Measurements from ENCODE around the gene MORC4. TPM values are rescaled to one million over a fixed set of nuclear protein-coding genes. Genes with fewer than 3 reads are reported as not detected.
A peak's percentile ranks its signal among the peaks of the same experiment; 100 is the strongest.

The MORC4 gene
- total RNA-seq, 3 donors from 2014 or later = 17.3 to 19.7 (median 18.2) TPM

DNA sequence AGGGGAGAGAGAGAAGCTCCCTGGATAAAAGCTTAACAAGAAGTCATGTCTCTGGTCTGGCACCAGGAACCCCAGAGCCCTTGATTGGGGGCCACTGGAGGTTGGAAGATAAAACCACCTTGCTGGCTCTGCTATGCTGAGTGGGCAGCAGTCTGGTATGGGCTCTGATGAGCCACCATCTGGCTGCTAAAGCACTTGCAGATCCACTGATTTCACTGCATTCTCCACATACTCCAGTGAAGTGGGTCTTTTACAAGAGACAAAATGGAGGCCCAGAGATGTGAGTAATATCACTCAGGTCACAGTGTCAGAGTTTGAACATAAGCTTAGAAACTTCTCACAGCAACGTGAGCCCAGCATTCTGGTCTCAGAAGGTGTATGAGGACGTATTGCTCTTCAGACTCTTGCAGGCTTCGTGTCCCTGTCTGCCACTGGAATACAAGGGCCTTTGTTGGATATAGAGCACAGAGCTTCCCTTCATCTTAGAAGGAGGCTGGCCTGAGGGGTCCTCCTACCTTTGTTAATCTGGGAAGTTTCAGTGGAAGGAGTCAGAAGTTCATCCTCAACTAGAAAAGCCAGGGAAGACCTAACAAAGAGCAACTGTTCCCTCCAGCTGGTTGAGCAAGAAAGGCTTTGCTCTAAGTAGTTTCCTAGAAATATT lies 68.1 kb downstream of the MORC4 start:
- peak overlapping the region in 1 of 2 donors; percentile 48 for H3K27ac ChIP-seq
- no peak overlapping the region for H3K4me3 ChIP-seq
- peaks cover 0 to 40% of the 10 kb centered on the region in 2 donors for H3K27me3 ChIP-seq
- TF ChIP-seq, protein P1, sequence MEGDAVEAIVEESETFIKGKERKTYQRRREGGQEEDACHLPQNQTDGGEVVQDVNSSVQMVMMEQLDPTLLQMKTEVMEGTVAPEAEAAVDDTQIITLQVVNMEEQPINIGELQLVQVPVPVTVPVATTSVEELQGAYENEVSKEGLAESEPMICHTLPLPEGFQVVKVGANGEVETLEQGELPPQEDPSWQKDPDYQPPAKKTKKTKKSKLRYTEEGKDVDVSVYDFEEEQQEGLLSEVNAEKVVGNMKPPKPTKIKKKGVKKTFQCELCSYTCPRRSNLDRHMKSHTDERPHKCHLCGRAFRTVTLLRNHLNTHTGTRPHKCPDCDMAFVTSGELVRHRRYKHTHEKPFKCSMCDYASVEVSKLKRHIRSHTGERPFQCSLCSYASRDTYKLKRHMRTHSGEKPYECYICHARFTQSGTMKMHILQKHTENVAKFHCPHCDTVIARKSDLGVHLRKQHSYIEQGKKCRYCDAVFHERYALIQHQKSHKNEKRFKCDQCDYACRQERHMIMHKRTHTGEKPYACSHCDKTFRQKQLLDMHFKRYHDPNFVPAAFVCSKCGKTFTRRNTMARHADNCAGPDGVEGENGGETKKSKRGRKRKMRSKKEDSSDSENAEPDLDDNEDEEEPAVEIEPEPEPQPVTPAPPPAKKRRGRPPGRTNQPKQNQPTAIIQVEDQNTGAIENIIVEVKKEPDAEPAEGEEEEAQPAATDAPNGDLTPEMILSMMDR (IDR thresholded peaks at IDR 0.05) = no peak
- TF ChIP-seq POLR2AphosphoS5 (IDR thresholded peaks at IDR 0.05) = no peak
- TF ChIP-seq POLR2A (IDR thresholded peaks at IDR 0.05) = no peak
- no peak for DNase-seq (ENCODE audit: low spot score in 2 of 2)
- no peaks in the 10 kb centered on the region for H3K4me1 ChIP-seq
- intact Hi-C loops (cut with DNase I; ENCODE audit: low total_unique reads) = no loop called here
- H3K9me3 ChIP-seq = no peaks in the 10 kb centered on the region
- no peaks in the 10 kb centered on the region for H3K36me3 ChIP-seq

DNA sequence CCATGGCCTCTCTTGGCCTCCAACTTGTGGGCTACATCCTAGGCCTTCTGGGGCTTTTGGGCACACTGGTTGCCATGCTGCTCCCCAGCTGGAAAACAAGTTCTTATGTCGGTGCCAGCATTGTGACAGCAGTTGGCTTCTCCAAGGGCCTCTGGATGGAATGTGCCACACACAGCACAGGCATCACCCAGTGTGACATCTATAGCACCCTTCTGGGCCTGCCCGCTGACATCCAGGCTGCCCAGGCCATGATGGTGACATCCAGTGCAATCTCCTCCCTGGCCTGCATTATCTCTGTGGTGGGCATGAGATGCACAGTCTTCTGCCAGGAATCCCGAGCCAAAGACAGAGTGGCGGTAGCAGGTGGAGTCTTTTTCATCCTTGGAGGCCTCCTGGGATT lies 71.8 kb downstream of the MORC4 start:
- H3K4me3 ChIP-seq = no peak overlapping the region
- TF ChIP-seq POLR2AphosphoS5 (IDR thresholded peaks at IDR 0.05) (no peak), POLR2A (IDR thresholded peaks at IDR 0.05) (no peak)
- TF ChIP-seq, protein P1 (IDR thresholded peaks at IDR 0.05) = no peak
- H3K36me3 ChIP-seq = no peaks in the 10 kb centered on the region
- peaks cover 0 to 45% of the 10 kb centered on the region in 2 donors for H3K27me3 ChIP-seq
- H3K4me1 ChIP-seq = no peaks in the 10 kb centered on the region
- no peak for DNase-seq (ENCODE audit: low spot score in 2 of 2)
- intact Hi-C loops (cut with DNase I; ENCODE audit: low total_unique reads) = no loop called here
- no peak overlapping the region for H3K27ac ChIP-seq
- H3K9me3 ChIP-seq = no peaks in the 10 kb centered on the region

DNA sequence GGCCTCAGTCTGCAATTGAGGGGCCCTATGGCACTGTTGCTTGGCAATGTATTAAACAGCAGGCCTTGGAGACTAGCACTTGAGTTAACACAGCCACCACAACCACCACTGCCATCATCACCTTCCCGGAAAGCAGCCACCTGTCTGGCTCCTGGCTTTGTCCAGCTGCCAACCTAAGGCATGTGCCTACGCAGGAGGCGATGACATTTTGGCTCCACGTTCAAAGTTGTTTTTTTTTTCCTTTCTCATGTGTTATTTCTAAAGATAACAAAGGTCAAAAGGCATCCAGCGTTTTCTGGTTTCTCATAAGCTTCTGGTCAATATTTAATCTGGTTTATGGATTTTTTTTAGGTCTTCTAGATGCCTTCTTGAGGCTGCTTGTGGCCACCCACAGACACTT lies 72.3 kb downstream of the MORC4 start:
- TF ChIP-seq POLR2A (IDR thresholded peaks at IDR 0.05) (no peak), POLR2AphosphoS5 (IDR thresholded peaks at IDR 0.05) (no peak)
- TF ChIP-seq, protein P1 (IDR thresholded peaks at IDR 0.05) = no peak
- no peaks in the 10 kb centered on the region for H3K9me3 ChIP-seq
- no peaks in the 10 kb centered on the region for H3K36me3 ChIP-seq
- no peak for DNase-seq (ENCODE audit: low spot score in 2 of 2)
- peaks cover 0 to 44% of the 10 kb centered on the region in 2 donors for H3K27me3 ChIP-seq
- no peak overlapping the region for H3K4me3 ChIP-seq
- no peak overlapping the region for H3K27ac ChIP-seq
- no peaks in the 10 kb centered on the region for H3K4me1 ChIP-seq
- intact Hi-C loops (cut with DNase I; ENCODE audit: low total_unique reads) = no loop called here

DNA sequence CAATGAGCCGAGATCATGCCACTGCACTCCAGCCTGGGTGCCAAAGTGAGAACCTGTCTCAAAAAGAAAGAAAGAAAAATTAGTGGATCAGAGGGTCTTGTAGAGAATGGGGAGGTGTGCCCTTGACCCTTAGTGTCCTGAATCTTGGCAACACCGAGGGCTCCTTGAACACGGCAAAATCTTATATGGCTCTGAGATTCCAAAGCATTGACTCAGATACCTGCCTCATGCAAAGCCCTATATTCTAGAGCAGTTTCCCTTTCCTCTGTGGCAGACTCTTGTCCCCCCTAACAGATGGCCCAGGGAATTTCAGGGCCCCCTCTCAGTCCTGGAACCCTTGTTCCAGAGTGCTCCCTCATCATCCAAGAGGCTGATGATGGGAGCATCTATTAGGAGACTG lies 73.0 kb downstream of the MORC4 start:
- H3K4me3 ChIP-seq = no peak overlapping the region
- DNase-seq (ENCODE audit: low spot score in 2 of 2) = no peak
- no peaks in the 10 kb centered on the region for H3K4me1 ChIP-seq
- H3K36me3 ChIP-seq = no peaks in the 10 kb centered on the region
- TF ChIP-seq POLR2AphosphoS5 (IDR thresholded peaks at IDR 0.05) = no peak
- TF ChIP-seq, protein P1 (IDR thresholded peaks at IDR 0.05) = no peak
- no peak overlapping the region for H3K27ac ChIP-seq
- intact Hi-C loops (cut with DNase I; ENCODE audit: low total_unique reads) = no loop called here
- H3K27me3 ChIP-seq = peaks cover 0 to 47% of the 10 kb centered on the region in 2 donors
- no peaks in the 10 kb centered on the region for H3K9me3 ChIP-seq

DNA sequence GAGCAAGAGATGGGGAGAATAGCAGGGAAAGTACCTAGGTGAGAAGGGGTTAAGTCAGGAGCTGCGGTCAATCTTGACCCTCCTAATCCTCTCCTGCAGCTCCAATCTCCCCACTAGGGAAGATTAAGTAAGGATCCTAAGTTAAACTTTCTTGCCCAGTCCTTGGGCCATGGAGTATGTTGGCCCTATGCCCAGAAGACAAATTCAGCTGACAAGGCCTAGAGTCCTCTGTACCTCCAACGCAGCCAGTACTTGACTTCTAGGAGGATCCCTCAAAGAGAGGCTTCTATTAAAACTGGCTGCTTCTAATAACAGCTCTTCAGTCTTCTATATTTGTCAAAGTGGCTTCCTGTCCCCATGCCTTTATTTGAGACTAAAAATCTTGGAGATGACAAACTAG lies 78.4 kb downstream of the MORC4 start:
- TF ChIP-seq, protein P1 (IDR thresholded peaks at IDR 0.05) = no peak
- TF ChIP-seq POLR2AphosphoS5 (IDR thresholded peaks at IDR 0.05) (no peak), POLR2A (IDR thresholded peaks at IDR 0.05) (no peak)
- Histone ChIP-seq H3K9me3 (no peaks in the 10 kb centered on the region), H3K27ac (no peak overlapping the region), H3K4me3 (no peak overlapping the region), H3K27me3 (peaks cover 0 to 63% of the 10 kb centered on the region in 2 donors), H3K4me1 (no peaks in the 10 kb centered on the region), H3K36me3 (no peaks in the 10 kb centered on the region)
- no peak for DNase-seq (ENCODE audit: low spot score in 2 of 2)
- intact Hi-C loops (cut with DNase I; ENCODE audit: low total_unique reads) = no loop called here
